HG02763 (cell line): ENCODE results near the gene BANK1.

Experiments
- ATAC-seq: cut with Tn5 transposase; IDR thresholded peaks from one replicate; pipeline ENCODE4 v1.9.1; 2021; ENCODE audit warnings: mild to moderate bottlenecking, moderate library complexity; ENCODE audit not compliant: unreplicated experiment

The BANK1 gene

GRCh38 chr4:101993842-101994775, 203.6 kb downstream of the BANK1 start:
- no peak for ATAC-seq

- peak; percentile 84 for ATAC-seq
Measured at GRCh38 chr4:102007959-102008425, 217.5 kb downstream of the BANK1 start.

- ATAC-seq = no peak
Measured at GRCh38 chr4:102008711-102009110, 218.2 kb downstream of the BANK1 start.

GRCh38 chr4:102022343-102022742, 231.8 kb downstream of the BANK1 start:
- no peak for ATAC-seq

GRCh38 chr4:102027961-102028360, 237.4 kb downstream of the BANK1 start:
- ATAC-seq = no peak

GRCh38 chr4:102031406-102031805, 240.9 kb downstream of the BANK1 start:
- no peak for ATAC-seq

GRCh38 chr4:102036016-102036415, 245.5 kb downstream of the BANK1 start:
- ATAC-seq = no peak

GRCh38 chr4:102036619-102037376, 246.3 kb downstream of the BANK1 start:
- ATAC-seq = no peak

GRCh38 chr4:102037566-102037965, 247.0 kb downstream of the BANK1 start:
- ATAC-seq = no peak

- no peak for ATAC-seq
Measured at GRCh38 chr4:102042871-102043802, 252.6 kb downstream of the BANK1 start.

GRCh38 chr4:102047616-102048015, 257.1 kb downstream of the BANK1 start:
- ATAC-seq = no peak

GRCh38 chr4:102055805-102056204, 265.3 kb downstream of the BANK1 start:
- ATAC-seq = no peak

GRCh38 chr4:102057122-102057521, 266.6 kb downstream of the BANK1 start:
- no peak for ATAC-seq

- no peak for ATAC-seq
Measured at GRCh38 chr4:102061133-102061532, 270.6 kb downstream of the BANK1 start.

- no peak for ATAC-seq
Measured at GRCh38 chr4:102064747-102065442, 274.4 kb downstream of the BANK1 start.

- no peak for ATAC-seq
Measured at GRCh38 chr4:102076622-102077021, 286.1 kb downstream of the BANK1 start.

GRCh38 chr4:102080184-102080583, 289.7 kb downstream of the BANK1 start:
- ATAC-seq = no peak

- ATAC-seq = no peak
Measured at GRCh38 chr4:102089850-102090621, 299.5 kb downstream of the BANK1 start.

- no peak for ATAC-seq
Measured at GRCh38 chr4:102091656-102092055, 301.1 kb downstream of the BANK1 start.
